Measurements from ENCODE around the gene CD38.
"Not testable (repeated sequence)": the region's sequence is repeated elsewhere in the genome, so short reads cannot be mapped to it uniquely, and the experiment has no call there.

Gene CD38

GRCh38 chr4:15852524-15852923, 74.4 kb downstream of the CD38 start:
- POLR2A ChIA-PET: no interaction called here
- DNase-seq (ENCODE audit: extremely low spot score): no peak
- TF ChIP-seq CTCF (IDR thresholded peaks at IDR 0.05; ENCODE audit: control extremely low read depth, extremely low read depth, low read depth, missing control alignments): no peak
- CTCF ChIA-PET: no interaction called here

GRCh38 chr4:15853345-15853744, 75.2 kb downstream of the CD38 start:
- ChIA-PET CTCF (no interaction called here), POLR2A (no interaction called here)
- no peak for TF ChIP-seq CTCF (IDR thresholded peaks at IDR 0.05; ENCODE audit: control extremely low read depth, extremely low read depth, low read depth, missing control alignments)
- no peak for DNase-seq (ENCODE audit: extremely low spot score)

- TF ChIP-seq CTCF (IDR thresholded peaks at IDR 0.05; ENCODE audit: control extremely low read depth, extremely low read depth, low read depth, missing control alignments): no peak
- POLR2A ChIA-PET: no interaction called here
- CTCF ChIA-PET: interaction anchor here (0.7 to 3.0 kb wide), 5 partner anchors 19 to 150 kb away, joined by 3 to 19 read pairs (median 5); no protein-coding TSS in a partner anchor
These were observed 77.8 kb downstream of the CD38 start for GRCh38 chr4:15855804-15856475.

GRCh38 chr4:15861198-15861597, 83.1 kb downstream of the CD38 start:
- DNase-seq (ENCODE audit: extremely low spot score); POLR2A ChIA-PET: not testable (repeated sequence)
- CTCF ChIA-PET: interaction anchor here (1.5 to 1.6 kb wide), 2 partner anchors 21 to 140 kb away, joined by 3 to 4 read pairs; no protein-coding TSS in a partner anchor

More at GRCh38 chr4:15855804-15856475, 77.8 kb downstream of the CD38 start:
- DNase-seq (ENCODE audit: extremely low spot score): no peak

- POLR2A ChIA-PET: no interaction called here
- no peak for TF ChIP-seq CTCF (IDR thresholded peaks at IDR 0.05; ENCODE audit: control extremely low read depth, extremely low read depth, low read depth, missing control alignments)
- CTCF ChIA-PET: interaction anchor here (2.5 kb wide), 1 partner anchor 18 kb away, joined by 11 read pairs; no protein-coding TSS in a partner anchor
- no peak for DNase-seq (ENCODE audit: extremely low spot score)
These were observed 86.8 kb downstream of the CD38 start for GRCh38 chr4:15864651-15865566.

GRCh38 chr4:15868111-15868510, 90.0 kb downstream of the CD38 start:
- ChIA-PET CTCF (no interaction called here), POLR2A (no interaction called here)
- no peak for TF ChIP-seq CTCF (IDR thresholded peaks at IDR 0.05; ENCODE audit: control extremely low read depth, extremely low read depth, low read depth, missing control alignments)
- DNase-seq (ENCODE audit: extremely low spot score): no peak
